Neural cell (in vitro differentiated cells): ENCODE measurements around the gene SLC12A8. TPM values are rescaled to one million over a fixed set of nuclear protein-coding genes. Genes with fewer than 3 reads are reported as not detected.

Experiments
- H2AFZ ChIP-seq: fragments of 200-600, 300-800 bp; sonication (generic), shearing (Covaris generic); 2 replicates; pipeline ENCODE4 v1.6.0; 2014; ENCODE audit warnings: low read depth, mild to moderate bottlenecking, antibody characterized with exemption, low read length, moderate library complexity
- H3F3A ChIP-seq: fragments of 200-600 bp; shearing (Covaris generic); 2 replicates; pipeline ENCODE4 v1.6.1; 2016; ENCODE audit warnings: mild to moderate bottlenecking, moderate library complexity, mixed read lengths, antibody characterized with exemption, low read length; ENCODE audit not compliant: insufficient read depth, poor library complexity, severe bottlenecking
- H3K27ac ChIP-seq: fragments of 200-600, 300-800 bp; sonication (generic), shearing (Covaris generic); 2 replicates; pipeline ENCODE4 v1.5.1; 2014; ENCODE audit warnings: mild to moderate bottlenecking, low read length, moderate library complexity
- H3K27me3 ChIP-seq: fragments of 300-800, 200-600 bp; sonication (generic), shearing (Covaris generic); 2 replicates; pipeline ENCODE4 v1.6.0; 2014; ENCODE audit warnings: mild to moderate bottlenecking, low read depth, low read length, moderate library complexity; ENCODE audit not compliant: insufficient read depth
- H3K36me3 ChIP-seq: fragments of 300-800, 200-600 bp; sonication (generic), shearing (Covaris generic); 2 replicates; pipeline ENCODE4 v1.5.1; 2014; ENCODE audit warnings: mild to moderate bottlenecking, antibody characterized with exemption, low read length, moderate library complexity; ENCODE audit not compliant: insufficient read depth
- H3K4me2 ChIP-seq: fragments of 300-800, 200-600 bp; sonication (generic), shearing (Covaris generic); 2 replicates; pipeline ENCODE4 v1.6.0; 2014; ENCODE audit warnings: mild to moderate bottlenecking, low read length
- H3K4me3 ChIP-seq: fragments of 300-800, 200-600 bp; sonication (generic), shearing (Covaris generic); 2 replicates; pipeline ENCODE4 v1.5.1; 2014; ENCODE audit warnings: mild to moderate bottlenecking, low read length, moderate library complexity
- H3K79me2 ChIP-seq: fragments of 200-600 bp; shearing (Covaris generic); replicated peaks from 2 replicates; pipeline ENCODE4 v1.6.0; 2014; ENCODE audit warnings: mild to moderate bottlenecking, low read length, moderate library complexity; ENCODE audit not compliant: insufficient read depth
- H3K9ac ChIP-seq: fragments of 300-800, 200-600 bp; sonication (generic), shearing (Covaris generic); 2 replicates; pipeline ENCODE4 v1.6.1; 2016; ENCODE audit warnings: mild to moderate bottlenecking, low read length, mixed read lengths
- H3K9me2 ChIP-seq: fragments of 200-600 bp; shearing (Covaris generic); 2 replicates; pipeline ENCODE4 v1.6.1; 2016; ENCODE audit warnings: mild to moderate bottlenecking, low read length, mixed read lengths; ENCODE audit not compliant: insufficient read depth
- H3K9me3 ChIP-seq: fragments of 200-600, 300-800 bp; sonication (generic), shearing (Covaris generic); 2 replicates; pipeline ENCODE4 v1.6.1; 2016; ENCODE audit warnings: mild to moderate bottlenecking, mixed run types, low read length, moderate library complexity, mixed read lengths
- H4K20me1 ChIP-seq: fragments of 200-600 bp; shearing (Covaris generic); 2 replicates; pipeline ENCODE4 v1.6.1; 2016; ENCODE audit warnings: mild to moderate bottlenecking, mixed run types; ENCODE audit not compliant: insufficient read depth
- CTCF ChIP-seq: fragments of 450-650 bp; IDR thresholded peaks from 2 replicates; pipeline ENCODE4 v1.5.1; 2014; ENCODE audit warnings: antibody characterized with exemption, mild to moderate bottlenecking, moderate library complexity; ENCODE audit not compliant: poor library complexity, severe bottlenecking
- EP300 ChIP-seq: fragments of 450-650 bp; conservative IDR thresholded peaks from 2 replicates; pipeline ENCODE4 v1.6.1; 2014; ENCODE audit warnings: antibody characterized with exemption, mild to moderate bottlenecking, moderate library complexity; ENCODE audit not compliant: poor library complexity, severe bottlenecking
- EZH2 ChIP-seq: fragments of 200-600, 300-800 bp; shearing (Covaris generic), sonication (generic); IDR thresholded peaks from 2 replicates; pipeline ENCODE4 v1.6.1; 2014; ENCODE audit warnings: antibody characterized with exemption, low read length, borderline replicate concordance, mild to moderate bottlenecking; ENCODE audit not compliant: insufficient read depth, poor library complexity, severe bottlenecking
- MXI1 ChIP-seq: fragments of 450-650 bp; conservative IDR thresholded peaks from 2 replicates; pipeline ENCODE4 v1.6.1; 2014; ENCODE audit warnings: antibody characterized with exemption, mild to moderate bottlenecking; ENCODE audit not compliant: poor library complexity, severe bottlenecking
- POLR2AphosphoS5 ChIP-seq: IDR thresholded peaks from 2 replicates; pipeline ENCODE4 v1.6.1; 2012
- RAD21 ChIP-seq: fragments of 450-650 bp; conservative IDR thresholded peaks from 2 replicates; pipeline ENCODE4 v1.6.1; 2014; ENCODE audit warnings: antibody characterized with exemption, mild to moderate bottlenecking, moderate library complexity
- REST ChIP-seq: IDR thresholded peaks from 2 replicates; pipeline ENCODE4 v1.6.1; 2012; ENCODE audit warnings: borderline replicate concordance
- SMC3 ChIP-seq: fragments of 450-650 bp; conservative IDR thresholded peaks from 2 replicates; pipeline ENCODE4 v1.6.1; 2014; ENCODE audit warnings: antibody characterized with exemption, mild to moderate bottlenecking, moderate library complexity; ENCODE audit not compliant: poor library complexity
- TAF1 ChIP-seq: IDR thresholded peaks from 2 replicates; pipeline ENCODE4 v1.6.1; 2012; ENCODE audit warnings: low read depth
- polyA plus RNA-seq: library from polyadenylated mRNA; depleted of rRNA; stranded (reverse); fragments of >200 nt; gene quantifications from 2 replicates; pipeline ENCODE4 v1.2.3, GENCODE V29; 2014

Gene SLC12A8
- polyA plus RNA-seq, 1 donor from 2014 or later, result 4.6 TPM

GRCh38 chr3:125068265-125068664, 144.3 kb downstream of the SLC12A8 start:
- no peaks in the 10 kb centered on the region for H3K36me3 ChIP-seq
- no peaks in the 10 kb centered on the region for H4K20me1 ChIP-seq
- H3K79me2 ChIP-seq, result no peaks in the 10 kb centered on the region
- no peaks in the 10 kb centered on the region for H3K9me2 ChIP-seq
- no peaks in the 10 kb centered on the region for H3K9me3 ChIP-seq
- H2AFZ ChIP-seq, result no peak overlapping the region
- no peaks in the 10 kb centered on the region for H3K27me3 ChIP-seq
- no peak overlapping the region for H3K9ac ChIP-seq
- H3K27ac ChIP-seq, result no peak overlapping the region
- no peaks in the 10 kb centered on the region for H3F3A ChIP-seq
- TF ChIP-seq CTCF (no peak), SMC3 (no peak), EZH2 (no peak), EP300 (no peak), MXI1 (no peak), TAF1 (no peak), REST (no peak)
- no peak overlapping the region for H3K4me3 ChIP-seq
- H3K4me2 ChIP-seq, result no peak overlapping the region

DNA sequence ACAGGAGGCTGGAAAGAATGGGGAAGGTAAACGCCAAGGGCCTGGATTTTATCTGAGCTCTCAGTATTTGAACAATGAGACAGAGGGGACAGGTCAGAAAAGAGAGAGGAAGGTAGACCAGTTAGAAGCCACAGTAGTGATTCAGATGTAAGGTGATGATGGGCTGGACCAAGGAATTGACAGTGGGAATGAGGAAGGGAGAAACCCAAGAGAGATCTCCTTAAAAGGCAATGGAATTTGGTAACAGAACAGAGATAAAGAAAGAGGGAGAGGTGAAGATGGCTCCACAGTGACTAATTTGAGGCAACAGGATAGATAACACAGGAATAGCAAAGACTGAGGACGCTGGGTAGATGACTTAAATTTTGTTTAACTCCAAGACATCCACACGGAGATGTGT, 145.3 kb downstream of the SLC12A8 start:
- no peak overlapping the region for H3K4me2 ChIP-seq
- no peaks in the 10 kb centered on the region for H3K79me2 ChIP-seq
- H3K27ac ChIP-seq, result no peak overlapping the region
- no peak overlapping the region for H3K9ac ChIP-seq
- H3K36me3 ChIP-seq, result no peaks in the 10 kb centered on the region
- H3K4me3 ChIP-seq, result no peak overlapping the region
- H3K9me3 ChIP-seq, result no peaks in the 10 kb centered on the region
- no peak for TF ChIP-seq EZH2
- no peak for TF ChIP-seq EP300
- TF ChIP-seq POLR2AphosphoS5, result no peak
- no peak for TF ChIP-seq RAD21
- no peak for TF ChIP-seq SMC3
- TF ChIP-seq MXI1, result no peak
- no peak for TF ChIP-seq CTCF
- TF ChIP-seq REST, result no peak
- no peak for TF ChIP-seq TAF1
- H3K9me2 ChIP-seq, result no peaks in the 10 kb centered on the region
- H4K20me1 ChIP-seq, result no peaks in the 10 kb centered on the region
- no peak overlapping the region for H2AFZ ChIP-seq
- H3K27me3 ChIP-seq, result no peaks in the 10 kb centered on the region
- no peaks in the 10 kb centered on the region for H3F3A ChIP-seq
